GM18951 (cell line): ENCODE data around the gene HSD17B7.
"Not testable (repeated sequence)": the region's sequence is repeated elsewhere in the genome, so short reads cannot be mapped to it uniquely, and the experiment has no call there.

Experiments used
- POLR2A ChIP-seq: IDR thresholded peaks from 4 replicates; pipeline ENCODE4 v1.6.1; 2011; ENCODE audit warnings: mild to moderate bottlenecking; ENCODE audit not compliant: insufficient read length, insufficient read depth; ENCODE audit errors: extremely low read depth
- in situ Hi-C: fragments of 300-500 bp; cut with MboI; formaldehyde crosslinking; loops from one replicate; pipeline ENCODE4 v1.12.0; 2022; ENCODE audit warnings: low sequenced_read_pairs, mixed read lengths, inconsistent platforms; ENCODE audit not compliant: unreplicated experiment

The HSD17B7 gene

DNA sequence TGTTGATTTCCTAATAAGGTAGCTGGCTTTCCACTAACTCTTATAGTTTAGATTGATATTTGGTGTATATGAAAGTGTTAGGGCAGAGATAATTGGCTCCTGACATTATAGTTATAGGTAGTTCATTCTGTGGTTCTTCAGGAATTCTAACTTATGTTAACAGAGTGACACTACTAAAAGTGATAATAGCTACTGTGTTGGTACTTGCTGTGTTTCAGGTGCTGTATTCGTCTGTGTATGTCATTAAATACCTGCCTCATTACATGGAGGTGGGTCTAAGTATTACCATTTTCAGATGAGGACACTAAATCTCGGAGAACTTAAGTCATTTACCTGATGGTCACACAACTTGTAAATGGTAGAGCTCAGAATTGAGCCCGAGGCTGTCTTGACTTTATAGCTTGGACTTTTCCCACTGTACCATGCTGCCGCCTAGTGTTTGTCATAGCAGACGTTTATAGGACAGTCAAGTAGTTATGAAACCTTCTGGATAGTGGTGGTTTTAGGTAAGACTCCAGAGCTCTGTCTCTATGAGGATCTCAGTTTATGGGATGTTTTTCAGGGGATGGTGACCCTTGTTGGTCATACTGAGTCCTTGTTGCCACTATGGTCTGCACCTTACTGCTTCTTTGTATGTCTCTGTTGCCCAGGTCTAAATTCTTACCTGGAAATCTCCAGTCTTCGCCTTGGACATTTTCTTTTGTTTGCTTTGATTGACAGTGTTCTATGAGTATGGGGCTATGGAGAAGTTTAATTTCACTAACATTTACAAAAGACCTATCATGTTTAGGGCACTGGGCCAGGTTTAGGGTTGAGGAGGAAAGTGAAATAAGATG lies 9.7 kb downstream of the HSD17B7 start:
- in situ Hi-C loops = not testable (repeated sequence)

DNA sequence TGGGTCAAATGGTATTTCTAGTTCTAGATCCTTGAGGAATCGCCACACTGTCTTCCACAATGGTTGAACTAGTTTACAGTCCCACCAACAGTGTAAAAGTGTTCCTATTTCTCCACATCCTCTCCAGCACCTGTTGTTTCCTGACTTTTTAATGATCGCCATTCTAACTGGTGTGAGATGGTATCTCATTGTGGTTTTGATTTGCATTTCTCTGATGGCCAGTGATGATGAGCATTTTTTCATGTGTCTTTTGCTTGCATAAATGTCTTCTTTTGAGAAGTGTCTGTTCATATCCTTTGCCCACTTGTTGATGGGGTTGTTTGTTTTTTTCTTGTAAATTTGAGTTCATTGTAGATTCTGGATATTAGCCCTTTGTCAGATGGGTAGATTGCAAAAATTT lies 17.0 kb downstream of the HSD17B7 start:
- in situ Hi-C loops = not testable (repeated sequence)

DNA sequence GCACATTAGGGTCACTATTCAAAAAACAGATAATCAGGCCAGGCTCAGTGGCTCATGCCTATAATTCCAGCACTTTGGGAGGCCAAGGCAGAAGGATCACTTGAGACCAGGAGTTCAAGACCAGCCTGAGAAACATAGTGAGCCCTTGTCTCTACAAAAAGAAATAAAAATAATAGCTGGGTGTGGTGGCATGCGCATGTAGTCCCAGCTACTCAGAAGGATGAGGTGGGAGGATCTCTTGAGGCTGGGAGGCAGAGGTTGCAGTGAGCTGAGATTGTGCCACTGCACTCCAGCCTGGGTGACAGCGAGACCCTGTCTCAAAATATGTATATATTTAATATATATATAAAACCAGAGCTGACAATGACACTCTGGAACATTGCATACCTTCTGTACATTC lies 21.9 kb downstream of the HSD17B7 start:
- in situ Hi-C loops = not testable (repeated sequence)

DNA sequence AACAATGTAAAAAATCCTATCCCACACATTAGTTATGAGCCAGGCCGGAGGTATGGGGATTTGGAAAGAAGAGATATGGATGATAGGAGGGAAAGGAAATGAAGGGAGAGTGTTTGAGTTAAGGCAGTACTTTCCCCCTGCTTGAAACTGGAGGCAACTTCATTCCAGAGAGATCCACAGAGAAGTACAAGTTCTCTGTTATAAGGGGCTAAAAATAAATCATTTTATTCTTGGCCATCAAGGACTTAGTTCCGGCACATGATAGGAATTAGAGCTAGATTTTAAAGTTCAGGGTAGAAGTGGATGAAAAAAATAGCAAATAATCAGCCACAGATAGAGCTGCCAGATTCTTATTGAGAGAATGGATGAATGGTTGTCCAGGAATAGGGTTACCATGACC lies 27.6 kb downstream of the HSD17B7 start:
- in situ Hi-C loops = not testable (repeated sequence)

DNA sequence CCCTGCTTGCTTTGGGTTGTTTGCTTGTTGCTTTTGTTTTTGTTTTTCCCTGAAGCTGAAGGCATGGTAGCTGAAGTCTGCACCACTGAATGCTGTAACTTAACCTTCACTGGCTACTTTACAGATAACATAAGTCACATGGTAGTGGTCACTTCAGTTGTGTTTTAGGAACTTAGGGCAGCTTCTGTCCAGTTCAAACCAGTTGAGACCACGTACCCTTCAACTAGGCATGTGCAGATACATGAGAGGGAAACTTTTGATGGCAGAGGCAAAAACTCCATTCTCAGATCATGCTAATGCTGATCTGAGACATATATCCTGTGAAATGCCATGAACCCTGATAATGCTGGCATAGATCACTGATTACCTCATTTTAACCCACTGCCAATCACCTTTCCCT lies 28.2 kb downstream of the HSD17B7 start:
- in situ Hi-C loops = not testable (repeated sequence)

DNA sequence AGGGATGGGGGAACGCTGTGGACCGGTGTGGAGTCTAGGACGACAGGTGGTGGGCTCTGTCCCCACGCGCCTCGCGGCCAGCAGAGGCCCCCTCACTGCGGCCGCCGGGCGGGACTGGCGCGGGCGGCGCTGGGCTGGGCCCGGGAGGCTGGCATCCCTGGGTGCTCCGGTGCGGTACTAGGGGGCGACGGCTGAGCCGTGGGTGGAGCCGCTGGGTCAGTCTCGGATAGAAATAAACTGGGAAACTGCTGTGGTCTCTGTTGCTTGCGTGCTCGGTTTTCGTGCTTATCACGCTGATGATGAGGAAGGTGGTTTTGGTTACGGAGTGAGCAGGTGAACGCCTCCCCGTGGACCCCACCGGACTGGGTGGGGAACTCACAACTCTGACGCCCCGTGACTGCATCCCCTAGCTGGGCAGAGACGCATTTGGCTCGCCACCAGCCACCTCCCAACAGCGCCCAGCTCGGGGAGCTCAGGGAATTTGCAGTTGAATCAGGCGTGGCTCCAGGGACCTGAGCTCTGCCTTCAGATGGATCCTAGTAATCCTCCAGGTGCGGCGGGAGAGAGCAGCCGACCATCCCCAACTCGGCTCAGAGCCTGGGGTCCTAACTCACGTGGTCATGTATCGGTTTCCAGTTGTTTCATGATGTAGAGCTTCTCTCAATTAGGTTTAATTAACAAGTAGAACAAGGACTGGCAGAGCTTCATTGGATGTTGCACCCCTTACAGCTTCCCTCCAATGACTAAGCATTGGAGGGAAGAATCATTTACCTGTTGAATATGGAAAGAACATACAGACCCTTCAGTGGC lies 32.1 kb downstream of the HSD17B7 start:
- in situ Hi-C loops = no loop called here
- TF ChIP-seq POLR2A = no peak

DNA sequence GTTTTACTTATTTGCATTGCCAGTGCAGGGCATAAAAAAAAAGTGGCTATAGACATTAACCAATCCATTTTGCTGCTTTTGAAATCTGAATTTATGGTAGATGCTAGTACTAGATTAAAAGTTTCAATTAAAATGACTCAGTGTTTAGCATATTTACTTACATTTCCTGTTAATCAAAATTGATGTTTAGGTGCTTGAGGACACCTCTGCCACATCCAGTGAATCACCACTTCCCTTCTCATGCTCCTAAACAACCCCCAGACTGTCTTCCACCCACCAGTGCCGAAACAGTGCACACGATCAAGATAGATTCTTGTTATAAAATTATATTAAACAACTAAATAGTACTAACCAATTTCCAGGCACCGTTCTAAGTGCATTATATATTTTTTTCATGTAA lies 32.7 kb downstream of the HSD17B7 start:
- in situ Hi-C loops = no loop called here
- TF ChIP-seq POLR2A = no peak

DNA sequence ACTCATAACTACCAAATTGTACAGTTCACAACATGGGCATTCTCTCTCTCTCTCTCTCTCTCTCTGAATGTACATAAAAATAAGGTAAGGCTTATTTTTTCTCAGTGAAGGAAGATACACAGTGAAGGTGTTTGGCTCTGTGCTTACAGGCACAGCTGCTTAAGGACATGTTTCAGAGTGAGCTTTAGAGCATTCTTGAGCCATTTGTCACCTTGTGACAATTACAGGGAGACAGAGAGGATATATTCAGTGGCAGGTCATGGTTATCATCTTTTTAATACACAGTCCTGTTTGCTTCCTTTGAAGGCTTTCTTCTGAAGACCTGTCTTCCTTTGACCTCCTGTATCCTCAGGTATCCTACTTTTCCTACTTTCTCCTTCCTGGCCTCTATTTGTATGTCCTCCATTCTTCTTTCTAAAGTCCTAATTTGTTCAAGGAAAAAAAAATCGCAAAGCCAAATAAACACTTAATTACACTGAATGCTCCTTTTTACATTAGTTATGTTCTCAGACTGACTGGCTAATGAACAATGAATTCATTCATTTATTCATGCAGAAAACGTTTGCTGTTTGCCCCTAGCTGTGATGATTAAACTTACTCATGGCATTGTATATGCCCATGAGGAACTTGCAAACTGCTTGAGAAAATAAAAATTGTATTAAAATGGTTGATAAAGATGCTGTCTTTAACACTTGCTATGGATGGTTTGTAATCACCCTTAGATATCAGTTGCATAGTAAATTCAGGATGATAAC lies 33.4 kb downstream of the HSD17B7 start:
- in situ Hi-C loops = no loop called here
- TF ChIP-seq POLR2A = no peak

DNA sequence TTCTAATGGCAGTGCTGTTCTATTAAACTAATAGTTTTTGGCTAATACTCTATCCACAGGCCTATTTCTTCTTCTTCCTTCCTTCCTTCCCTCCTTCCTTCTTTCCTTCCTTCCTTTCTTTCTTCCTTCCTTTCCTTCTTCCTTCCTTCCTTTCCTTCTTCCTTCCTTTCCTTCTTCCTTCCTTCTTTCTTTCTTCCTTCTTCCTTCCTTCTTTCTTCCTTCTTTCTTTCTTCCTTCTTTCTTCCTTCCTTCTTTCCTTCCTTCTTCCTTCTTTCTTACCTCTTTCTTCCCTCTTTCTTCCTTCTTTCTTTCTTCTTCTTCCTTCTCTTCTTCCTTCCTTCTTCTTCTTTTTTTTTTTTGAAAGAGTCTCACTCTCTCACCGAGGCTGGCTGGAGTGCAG lies 38.8 kb downstream of the HSD17B7 start:
- no peak for TF ChIP-seq POLR2A
- in situ Hi-C loops = no loop called here

DNA sequence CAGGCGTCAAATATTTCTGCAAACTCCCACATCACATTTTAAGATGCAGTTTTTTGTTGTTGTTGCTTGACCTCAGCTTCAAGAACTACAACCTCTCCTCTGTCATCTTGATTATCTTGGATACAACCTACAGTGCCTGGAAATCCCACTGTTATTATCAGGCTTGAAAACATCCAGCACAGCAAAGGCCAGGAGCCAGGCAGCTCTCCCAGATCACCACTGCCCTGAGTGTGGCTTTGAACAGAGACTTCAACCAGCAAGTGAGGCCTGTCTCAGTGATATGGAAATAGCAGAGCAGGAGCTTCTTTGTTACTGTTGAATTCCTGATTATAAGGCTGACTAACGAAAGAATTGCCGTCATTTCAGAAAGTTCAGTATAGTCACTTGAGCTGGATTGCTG lies 42.0 kb downstream of the HSD17B7 start:
- no peak for TF ChIP-seq POLR2A
- in situ Hi-C loops = no loop called here

DNA sequence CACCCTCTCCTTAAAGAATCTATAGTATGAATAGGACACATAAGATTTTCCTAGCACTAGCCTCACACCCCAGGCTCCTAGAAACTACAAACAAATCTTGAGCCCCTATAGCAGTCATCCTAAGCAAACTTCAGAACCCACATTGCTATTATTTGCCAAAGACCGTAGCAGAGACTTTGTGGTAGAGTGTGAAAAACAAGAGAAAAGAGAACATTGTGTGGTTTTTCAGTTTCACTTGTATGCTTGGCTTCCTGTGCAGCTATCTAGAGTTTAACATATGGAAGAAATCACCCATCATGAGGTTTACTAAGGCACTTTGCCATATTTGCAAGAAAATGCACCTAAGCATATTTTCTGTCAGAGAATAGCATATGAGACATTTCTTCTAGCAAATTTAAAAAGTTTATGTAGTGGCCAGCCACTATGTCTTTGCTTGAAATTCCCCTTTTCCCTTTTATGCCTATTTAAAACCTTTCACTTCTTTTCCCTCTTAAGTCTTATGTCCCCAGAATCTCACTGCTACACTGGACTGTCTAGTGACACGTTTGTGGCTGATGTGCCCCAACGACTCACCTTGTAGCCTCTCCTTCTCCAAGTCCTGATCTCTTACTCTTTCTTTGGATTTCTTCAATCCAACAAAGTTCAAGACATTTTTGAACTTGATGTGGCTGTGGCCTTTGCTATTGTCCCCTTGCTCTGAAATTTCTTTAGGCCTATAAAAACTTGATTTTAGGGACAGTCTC lies 44.8 kb downstream of the HSD17B7 start:
- in situ Hi-C loops = no loop called here
- TF ChIP-seq POLR2A = no peak

DNA sequence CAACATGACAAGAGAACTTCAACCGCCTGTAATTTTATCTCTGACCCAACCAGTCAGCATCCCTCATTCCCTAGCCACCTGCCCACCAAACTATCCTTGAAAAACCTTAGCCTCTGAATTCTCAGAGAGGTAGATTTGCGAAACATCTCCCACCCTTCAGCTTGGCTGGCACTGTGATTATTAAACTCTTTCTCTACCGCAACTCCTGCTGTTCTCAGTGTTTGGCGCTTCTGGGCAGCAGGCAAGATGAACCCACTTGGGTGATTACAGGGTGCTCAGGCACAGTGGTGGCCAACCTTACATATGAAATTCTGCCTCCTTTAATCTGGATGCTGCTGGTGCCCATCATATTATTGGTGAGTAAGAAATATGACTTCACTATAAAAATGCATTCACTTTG lies 48.4 kb downstream of the HSD17B7 start:
- in situ Hi-C loops = no loop called here
- no peak for TF ChIP-seq POLR2A

DNA sequence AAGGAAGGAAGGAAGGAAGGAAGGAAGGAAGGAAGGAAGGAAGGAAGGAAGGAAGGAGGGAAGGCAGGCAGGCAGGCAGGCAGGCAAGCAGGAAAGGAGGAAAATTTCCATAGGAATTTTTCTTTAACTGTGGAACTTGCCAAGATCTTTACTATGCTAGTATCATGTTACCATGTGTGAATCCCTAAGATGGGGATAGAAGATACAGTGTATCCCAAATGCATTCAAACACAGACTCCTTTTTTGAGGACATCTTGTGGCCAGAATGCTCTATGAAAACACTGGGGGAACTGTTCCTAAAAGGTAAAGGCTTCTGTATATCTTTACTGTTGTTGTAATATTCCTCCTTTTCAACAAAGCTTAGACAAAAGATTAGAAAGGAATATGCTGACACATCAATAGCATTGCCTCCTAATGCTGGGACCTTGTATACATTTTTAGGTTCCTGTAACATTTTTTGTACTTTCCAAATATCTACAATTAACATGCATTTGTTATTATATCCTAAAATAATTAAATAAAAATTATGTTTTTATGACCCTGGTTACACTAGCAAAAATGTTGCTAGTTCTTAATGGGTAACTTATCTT lies 49.8 kb downstream of the HSD17B7 start:
- no peak for TF ChIP-seq POLR2A
- in situ Hi-C loops = no loop called here

DNA sequence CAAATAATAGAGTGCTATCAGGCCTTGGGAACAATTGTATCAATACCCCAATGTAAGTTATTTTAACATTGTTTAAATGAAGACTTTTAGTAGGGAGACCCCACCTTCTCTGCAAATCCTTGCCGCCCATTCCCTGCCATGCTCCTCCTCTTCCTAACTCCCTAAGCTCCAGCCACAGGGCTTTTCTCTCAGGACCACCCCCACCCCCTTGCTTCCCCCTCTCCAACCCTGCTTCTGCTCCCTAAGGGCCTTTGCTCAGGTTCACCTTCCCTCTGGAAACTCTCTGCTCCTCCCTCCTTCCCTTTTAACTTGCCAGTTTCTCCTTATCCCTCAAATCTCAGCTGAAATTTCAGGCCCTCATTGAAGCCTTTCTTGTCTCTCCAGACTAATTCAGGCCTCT lies 53.7 kb downstream of the HSD17B7 start:
- in situ Hi-C loops = no loop called here
- no peak for TF ChIP-seq POLR2A
